PC-9 (cell line): ENCODE measurements around the gene EVI5. TPM values are rescaled to one million over a fixed set of nuclear protein-coding genes. Genes with fewer than 3 reads are reported as not detected.

ENCODE experiments used
- BruUV-seq: library from RNA; stranded (reverse); fragments of 400-500 nt; replicated peaks from 2 replicates; lab custom pipeline; 2021; lab: Mats Ljungman, UMichigan
- CTCF ChIA-PET: fragments of 300-600 bp; sonication (Branson Sonifier 250); formaldehyde crosslinking; loops from one replicate; lab custom pipeline; 2022; ENCODE audit warnings: antibody characterized with exemption; lab: Charles Lee
- POLR2A ChIA-PET: fragments of 300-600 bp; sonication (Branson Sonifier 250); formaldehyde crosslinking; loops from one replicate; lab custom pipeline; 2022; ENCODE audit warnings: antibody characterized with exemption; ENCODE audit not compliant: unreplicated experiment; lab: Charles Lee
- DNase-seq, 2 experiments: peaks; one replicate each; pipeline versions ENCODE4 v3.0.0 to v3.0.0-alpha.2; 2015 to 2022; ENCODE audit warnings: mixed read lengths in 1 of 2
- H2AFZ ChIP-seq: fragments of 200-600 bp; sonication (generic); 2 replicates; pipeline ENCODE4 v1.8.1; 2017; ENCODE audit warnings: antibody characterized with exemption
- H3F3A ChIP-seq: fragments of 200-600 bp; sonication (generic); 2 replicates; pipeline ENCODE4 v1.8.1; 2017; ENCODE audit warnings: antibody characterized with exemption, mild to moderate bottlenecking, low read depth; ENCODE audit not compliant: insufficient read depth
- H3K27ac ChIP-seq: fragments of 200-600 bp; sonication (generic); 2 replicates; pipeline ENCODE4 v1.6.1; 2016; ENCODE audit warnings: mixed run types
- H3K27me3 ChIP-seq: fragments of 200-600 bp; sonication (generic); 2 replicates; pipeline ENCODE4 v1.6.1; 2016; ENCODE audit warnings: low read depth, mixed run types; ENCODE audit not compliant: insufficient read depth
- H3K36me3 ChIP-seq: fragments of 200-600 bp; sonication (generic); 2 replicates; pipeline ENCODE4 v1.6.1; 2016; ENCODE audit warnings: low read depth, mixed run types
- H3K4me1 ChIP-seq: fragments of 200-600 bp; sonication (generic); replicated peaks from 2 replicates; pipeline ENCODE4 v1.6.1; 2016; ENCODE audit warnings: mixed run types; ENCODE audit not compliant: insufficient read depth
- H3K4me2 ChIP-seq: fragments of 200-600 bp; sonication (generic); 2 replicates; pipeline ENCODE4 v1.6.1; 2017; ENCODE audit warnings: mixed run types
- H3K4me3 ChIP-seq: fragments of 200-600 bp; sonication (generic); 2 replicates; pipeline ENCODE4 v1.6.1; 2016; ENCODE audit warnings: mixed run types
- H3K79me2 ChIP-seq: fragments of 200-600 bp; sonication (generic); 2 replicates; pipeline ENCODE4 v1.6.1; 2017; ENCODE audit warnings: low read depth, mixed run types
- H3K9me2 ChIP-seq: fragments of 200-600 bp; sonication (generic); 2 replicates; pipeline ENCODE4 v1.8.1; 2017; ENCODE audit warnings: mild to moderate bottlenecking; ENCODE audit not compliant: insufficient read depth
- H3K9me3 ChIP-seq: fragments of 200-600 bp; sonication (generic); 2 replicates; pipeline ENCODE4 v1.8.1; 2016; ENCODE audit warnings: low read depth; ENCODE audit not compliant: insufficient read depth
- H4K20me1 ChIP-seq: fragments of 200-600 bp; sonication (generic); 2 replicates; pipeline ENCODE4 v1.8.1; 2017; ENCODE audit not compliant: insufficient read depth
- CTCF ChIP-seq: fragments of 200-600 bp; sonication (generic); conservative IDR thresholded peaks from 2 replicates; pipeline ENCODE4 v1.6.1; 2017; ENCODE audit warnings: mixed run types, antibody characterized with exemption, mild to moderate bottlenecking, moderate library complexity
- EZH2 ChIP-seq: fragments of 200-600 bp; sonication (generic); IDR thresholded peaks from 2 replicates; pipeline ENCODE4 v1.8.0; 2017; ENCODE audit warnings: antibody characterized with exemption, low read depth
- intact Hi-C: fragments of 100-400 bp; cut with micrococcal nuclease; formaldehyde crosslinking; loops from one replicate; pipeline ENCODE4 v1.10.0; 2022; ENCODE audit not compliant: unreplicated experiment
- total RNA-seq: library from RNA; stranded (reverse); gene quantifications from 2 replicates; pipeline ENCODE4 v1.2.3, GENCODE V29; 2021

EVI5 gene
- total RNA-seq, 1 experiment from 2014 or later: 32.0 TPM

DNA sequence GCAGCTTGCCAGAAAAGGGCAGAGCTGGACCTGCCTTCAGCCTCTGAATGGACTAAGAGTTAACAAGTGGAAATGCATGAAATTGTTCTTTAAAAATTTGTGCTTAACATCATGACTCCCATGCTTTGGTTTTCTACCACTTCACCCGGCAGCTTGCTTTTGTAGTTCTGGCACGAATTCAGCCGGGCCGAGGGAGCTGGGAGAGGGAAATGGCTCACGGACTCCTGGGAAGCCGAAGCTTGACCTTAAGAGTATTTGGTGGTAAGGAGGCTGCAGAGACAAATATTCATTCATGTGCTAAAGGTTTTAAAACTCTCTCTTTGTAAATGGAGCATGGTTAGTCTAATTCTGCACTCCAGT, 281.0 kb downstream of the EVI5 start:
- Histone ChIP-seq H3K4me1 (0 out of 2 replicates have a peak, but pooled peaks cover 5% of the 10 kb centered on the region), H3K9me3 (no peaks in the 10 kb centered on the region), H3K27ac (no peak overlapping the region), H3K27me3 (no peaks in the 10 kb centered on the region), H3K36me3 (no peaks in the 10 kb centered on the region), H3K9me2 (no peaks in the 10 kb centered on the region), H3K4me2 (no peak overlapping the region), H4K20me1 (no peaks in the 10 kb centered on the region), H3F3A (no peaks in the 10 kb centered on the region; the same call in 1 of the 2 replicates), H3K4me3 (no peak overlapping the region), H2AFZ (no peak overlapping the region), H3K79me2 (no peaks in the 10 kb centered on the region)
- no peak for DNase-seq
- intact Hi-C loops: no loop called here
- no peak for TF ChIP-seq CTCF
- TF ChIP-seq EZH2: no peak
- ChIA-PET POLR2A (no interaction called here), CTCF (no interaction called here)
- BruUV-seq: no TSS peak

- no peaks in the 10 kb centered on the region for H4K20me1 ChIP-seq
- no peaks in the 10 kb centered on the region for H3K9me3 ChIP-seq
- no peaks in the 10 kb centered on the region for H3K27me3 ChIP-seq
- H3K79me2 ChIP-seq: no peaks in the 10 kb centered on the region
- no peak overlapping the region for H2AFZ ChIP-seq
- no peaks in the 10 kb centered on the region for H3K36me3 ChIP-seq
- no peak overlapping the region for H3K4me3 ChIP-seq
- ChIA-PET POLR2A (no interaction called here), CTCF (no interaction called here)
- TF ChIP-seq CTCF: no peak
- TF ChIP-seq EZH2: no peak
- H3K27ac ChIP-seq: no peak overlapping the region
- no peak for DNase-seq
- BruUV-seq: no TSS peak
- H3K4me2 ChIP-seq: no peak overlapping the region
- H3F3A ChIP-seq: no peaks in the 10 kb centered on the region; the same call in 1 of the 2 replicates
- intact Hi-C loops: no loop called here
- H3K9me2 ChIP-seq: no peaks in the 10 kb centered on the region
- H3K4me1 ChIP-seq: 0 out of 2 replicates have a peak, but pooled peaks cover 5% of the 10 kb centered on the region
These were observed 281.6 kb downstream of the EVI5 start for GRCh38 chr1:92503043-92503925.

DNA sequence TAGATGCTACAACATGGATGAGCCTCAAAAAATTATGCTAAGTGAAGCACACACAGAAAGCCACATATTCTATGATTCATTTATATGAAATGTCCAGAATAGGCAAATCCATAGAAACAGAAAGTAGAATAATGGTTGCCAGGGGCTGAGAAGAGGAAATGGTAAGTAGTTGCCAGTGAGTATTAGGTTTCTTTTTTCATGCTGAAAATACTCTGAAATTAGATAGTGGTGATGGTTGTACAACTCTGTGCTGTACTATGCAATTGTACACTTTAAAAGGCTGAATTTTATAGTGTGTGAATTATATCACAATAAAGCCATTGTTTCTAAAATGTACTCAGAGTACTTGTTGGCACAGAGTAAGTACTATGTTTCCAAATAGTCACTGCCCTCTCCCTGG, 282.7 kb downstream of the EVI5 start:
- BruUV-seq: no TSS peak
- no peak for DNase-seq
- CTCF ChIA-PET: no interaction called here

More for the DNA sequence above, 282.7 kb downstream of the EVI5 start:
- Histone ChIP-seq H3F3A (no peaks in the 10 kb centered on the region; the same call in 1 of the 2 replicates), H3K27me3 (no peaks in the 10 kb centered on the region), H3K4me1 (0 out of 2 replicates have a peak, but pooled peaks cover 5% of the 10 kb centered on the region), H3K79me2 (no peaks in the 10 kb centered on the region), H2AFZ (no peak overlapping the region), H3K9me3 (no peaks in the 10 kb centered on the region), H4K20me1 (no peaks in the 10 kb centered on the region), H3K9me2 (no peaks in the 10 kb centered on the region), H3K4me2 (no peak overlapping the region), H3K4me3 (no peak overlapping the region), H3K27ac (no peak overlapping the region), H3K36me3 (no peaks in the 10 kb centered on the region)
- POLR2A ChIA-PET: no interaction called here
- TF ChIP-seq CTCF (no peak), EZH2 (no peak)
- intact Hi-C loops: no loop called here
